ENCODE results near the gene ZNF341. TPM values are rescaled to one million over a fixed set of nuclear protein-coding genes. Genes with fewer than 3 reads are reported as not detected.
"Not testable (repeated sequence)": the region's sequence is repeated elsewhere in the genome, so short reads cannot be mapped to it uniquely, and the experiment has no call there.

Gene ZNF341
- polyA plus RNA-seq, 4 donors = 2.9 to 3.3 (median 3.1) TPM

DNA sequence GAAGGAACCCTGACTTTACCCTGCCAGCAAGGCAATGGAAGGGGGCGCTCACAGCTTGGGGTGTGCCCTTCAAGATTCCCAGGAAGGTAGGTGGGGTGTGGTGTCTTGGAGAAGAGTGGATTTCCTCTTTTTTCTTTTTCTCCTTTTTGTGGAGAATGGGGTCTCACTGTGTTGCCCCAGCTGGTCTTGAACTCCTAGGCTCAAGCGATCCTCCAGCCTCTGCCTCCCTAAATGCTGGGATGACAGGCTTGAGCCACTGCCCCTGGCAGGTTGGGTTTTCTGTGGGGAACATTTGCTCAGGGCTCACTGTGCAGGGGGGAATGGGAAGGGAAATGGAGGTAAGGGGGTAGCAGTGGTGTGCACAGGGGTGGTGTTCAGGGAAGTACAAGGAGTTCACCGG, 4.0 kb upstream of the ZNF341 start:
- no peak for DNase-seq (ENCODE audit: low read depth in 4 of 4, low spot score in 3 of 4)

DNA sequence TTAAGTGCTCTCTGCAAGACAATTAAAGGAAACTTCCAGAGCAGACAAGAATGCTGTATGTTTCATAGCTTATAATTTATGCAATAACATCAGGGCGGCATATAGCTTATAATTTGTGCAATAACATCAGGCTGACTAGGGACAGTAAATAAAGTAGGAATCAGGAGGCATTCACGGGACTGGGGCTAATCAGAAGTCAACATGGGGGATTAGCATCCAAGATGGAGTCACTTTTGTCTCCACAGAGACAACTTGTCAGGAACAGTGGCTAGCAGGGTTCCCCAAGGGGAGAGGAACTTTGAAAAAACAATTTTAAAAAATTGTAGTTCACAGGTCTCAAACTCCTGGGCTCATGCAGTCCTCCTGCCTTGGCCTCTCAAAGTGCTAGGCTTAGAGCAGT, 3.3 kb upstream of the ZNF341 start:
- DNase-seq (ENCODE audit: low read depth in 4 of 4, low spot score in 3 of 4) = no peak

DNA sequence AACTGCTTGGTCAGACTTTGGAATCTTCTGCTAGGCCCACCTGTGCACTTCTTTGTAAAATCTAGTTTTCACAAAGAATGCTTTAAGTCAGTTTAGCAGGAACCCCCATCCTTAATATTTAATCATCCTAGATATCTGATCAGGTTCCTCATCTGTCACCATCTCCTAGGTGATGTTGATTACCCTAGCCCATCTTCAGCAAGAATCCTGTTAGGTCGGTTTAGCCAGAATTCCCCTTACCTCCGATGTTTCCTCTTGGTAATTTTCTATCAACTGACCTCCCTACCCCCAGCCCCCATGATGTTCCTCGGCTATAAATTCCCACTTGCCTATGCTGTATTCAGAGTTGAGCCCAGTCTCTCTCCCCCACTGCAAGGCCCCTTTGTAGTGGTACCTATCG, 2.7 kb upstream of the ZNF341 start:
- DNase-seq (ENCODE audit: low read depth in 4 of 4, low spot score in 3 of 4) = no peak

DNA sequence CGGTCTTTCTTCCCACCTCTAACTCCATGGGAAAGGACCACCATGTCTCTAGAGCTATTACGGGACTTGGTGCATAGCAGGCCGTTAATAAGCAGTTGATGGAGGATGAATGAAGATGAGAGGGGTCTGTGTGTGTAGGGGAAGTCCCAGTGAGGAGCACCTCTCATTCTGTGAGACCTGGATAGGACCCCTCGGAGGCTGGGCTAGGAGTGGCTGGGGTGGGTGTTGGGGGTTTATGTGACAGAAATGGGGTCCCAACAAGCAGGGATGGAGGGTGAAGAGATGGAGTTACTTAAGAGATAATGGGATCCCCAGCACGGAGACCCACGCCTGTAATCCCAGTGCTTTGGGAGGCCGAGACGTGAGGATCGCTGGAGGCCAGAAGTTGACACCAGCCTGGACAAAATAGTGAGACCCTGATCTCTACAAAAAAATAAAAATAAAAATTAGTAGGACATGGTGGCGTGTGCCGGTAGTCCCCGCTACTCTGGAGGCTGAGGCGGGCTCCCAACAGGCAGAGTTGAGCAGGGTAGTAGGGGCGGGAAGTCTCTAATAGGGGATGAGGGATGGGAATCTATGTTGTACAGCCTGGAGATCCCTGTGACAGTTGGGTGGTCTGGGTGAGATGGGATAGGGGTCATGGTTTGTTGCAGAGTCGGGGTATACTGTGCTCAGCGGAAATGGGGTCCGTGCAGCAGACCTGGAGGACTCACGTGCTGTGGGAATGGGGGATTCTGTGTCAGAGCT, 677 bp upstream of the ZNF341 start:
- DNase-seq (ENCODE audit: low read depth in 4 of 4, low spot score in 3 of 4) = no peak

DNA sequence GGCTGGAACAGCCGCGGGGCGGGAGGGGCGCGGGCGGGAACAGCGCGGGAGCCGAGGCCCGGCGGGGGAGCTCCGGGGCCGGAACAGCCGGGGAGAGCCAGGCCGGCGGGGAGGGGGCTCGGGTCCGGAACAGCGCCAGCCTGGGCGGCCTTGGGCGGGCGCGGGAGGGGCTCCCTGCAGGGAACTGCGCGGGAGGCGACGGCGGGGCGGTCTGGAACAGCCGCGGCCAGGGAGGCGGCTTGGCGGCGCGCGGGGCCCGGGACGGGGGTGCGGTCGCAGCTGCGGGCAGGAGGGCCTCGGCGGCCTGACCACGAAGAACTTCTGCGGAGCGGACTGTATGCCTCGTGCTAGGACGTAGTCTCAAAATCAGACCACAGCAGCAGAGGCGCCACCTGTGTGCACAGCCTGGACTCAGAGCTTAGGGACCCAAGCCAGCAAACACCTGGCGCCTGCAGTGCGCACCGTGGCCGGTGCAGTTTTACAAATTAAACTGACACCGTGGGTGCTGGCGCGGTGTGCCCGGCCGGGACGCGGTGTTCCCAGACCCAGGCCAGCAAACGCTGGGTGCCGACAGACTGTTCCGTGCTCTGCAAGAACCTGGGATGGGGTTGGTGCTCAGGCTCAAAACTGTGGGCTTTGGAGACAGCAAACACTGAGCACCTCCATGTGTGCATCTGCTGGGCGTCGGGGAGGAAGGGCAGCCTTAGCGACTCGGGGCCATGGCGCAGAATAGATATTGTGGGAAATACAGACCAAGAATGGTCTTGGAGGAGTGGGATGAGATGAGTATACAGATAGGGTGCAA, 572 bp downstream of the ZNF341 start:
- DNase-seq (ENCODE audit: low read depth in 4 of 4, low spot score in 3 of 4) = peak; percentile 76 to 87 (median 85)

DNA sequence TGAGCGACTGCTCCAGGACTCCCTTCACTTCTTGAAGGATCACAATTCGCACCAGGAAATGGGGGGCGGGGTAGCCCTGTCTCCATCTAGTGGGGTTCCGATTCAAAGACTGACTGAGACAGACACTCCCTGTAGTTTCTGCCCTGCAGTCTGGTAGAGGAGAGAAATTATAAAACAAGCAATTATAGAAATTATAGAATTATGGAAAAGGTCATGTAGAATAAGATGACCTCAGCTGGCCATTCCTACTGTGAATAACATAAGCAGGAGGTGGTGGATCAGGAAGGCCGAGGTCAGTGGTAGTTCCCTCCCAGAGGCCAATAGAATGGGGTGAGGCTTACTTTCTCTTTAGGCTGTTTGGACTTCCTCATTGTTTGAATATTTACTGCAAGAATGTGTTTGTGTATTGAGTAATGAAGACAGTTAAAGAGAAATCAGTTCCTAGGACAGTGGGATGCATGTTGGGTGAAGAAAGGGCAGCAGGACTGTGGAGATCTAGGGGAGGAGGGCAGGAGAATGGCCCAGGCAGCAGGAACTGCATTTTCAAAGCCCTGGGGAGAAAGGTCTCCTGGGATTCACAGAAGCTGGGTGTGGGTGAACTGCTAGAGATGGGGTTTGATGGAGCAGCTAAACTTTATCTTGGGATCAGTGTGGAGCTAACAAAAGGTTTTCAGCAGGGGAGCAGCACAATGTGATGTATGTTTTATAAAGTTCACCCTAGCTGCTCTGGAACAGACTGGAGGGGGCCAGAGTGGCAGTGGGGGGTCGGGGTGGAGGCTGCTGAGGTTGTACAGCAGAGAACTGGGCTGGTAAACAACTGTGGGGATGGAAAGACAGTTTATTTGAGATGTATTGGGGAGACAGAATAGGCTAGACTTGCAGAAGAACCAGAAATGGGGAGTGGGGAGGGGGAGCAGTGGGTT, 2.1 kb downstream of the ZNF341 start:
- DNase-seq (ENCODE audit: low read depth in 4 of 4, low spot score in 3 of 4) = no peak

DNA sequence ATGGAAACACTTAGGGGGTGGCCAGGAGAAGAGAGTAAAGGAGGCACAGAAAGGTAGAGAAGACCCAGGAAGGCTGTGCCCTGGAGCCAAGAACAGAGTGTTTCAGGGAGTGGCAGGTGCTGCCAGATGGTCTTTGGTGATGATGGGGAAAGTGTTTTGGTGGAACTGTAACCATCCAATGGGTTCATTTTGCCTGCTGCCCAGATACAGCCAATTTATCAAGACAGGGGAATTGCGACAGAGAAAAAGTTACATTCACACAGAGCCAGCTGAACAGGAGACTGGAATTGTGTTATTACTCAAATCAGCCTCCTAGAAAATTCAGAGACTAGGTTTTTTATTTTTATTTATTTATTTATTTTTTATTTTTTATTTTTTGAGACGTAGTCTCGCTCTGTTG, 5.2 kb downstream of the ZNF341 start:
- no peak for DNase-seq (ENCODE audit: low read depth in 4 of 4, low spot score in 3 of 4)

DNA sequence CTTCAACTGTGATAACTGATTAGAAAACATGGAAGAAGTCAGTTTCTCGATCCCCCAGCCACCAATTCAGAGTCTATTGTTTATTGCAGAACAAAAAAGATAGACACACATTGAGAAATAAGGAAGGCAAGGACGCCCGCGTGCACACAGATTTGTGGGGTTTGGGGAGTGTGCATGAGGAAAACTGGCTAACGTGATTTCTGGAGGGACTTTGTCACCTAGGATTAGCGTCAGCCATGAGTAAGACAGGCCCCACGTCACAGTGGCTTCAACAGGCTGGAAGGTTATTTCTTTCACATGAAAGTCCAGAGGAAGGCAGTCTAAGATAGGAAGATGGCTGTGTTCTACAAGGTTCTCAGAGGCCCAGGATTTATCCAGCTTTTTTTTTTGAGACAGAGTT, 7.7 kb downstream of the ZNF341 start:
- no peak for DNase-seq (ENCODE audit: low read depth in 4 of 4, low spot score in 3 of 4)

GRCh38 chr20:33740189-33740588, 8.4 kb downstream of the ZNF341 start:
- no peak for DNase-seq (ENCODE audit: low read depth in 4 of 4, low spot score in 3 of 4)

- DNase-seq (ENCODE audit: low read depth in 4 of 4, low spot score in 3 of 4) = no peak
Observed at GRCh38 chr20:33744181-33744580, 12.4 kb downstream of the ZNF341 start.

DNA sequence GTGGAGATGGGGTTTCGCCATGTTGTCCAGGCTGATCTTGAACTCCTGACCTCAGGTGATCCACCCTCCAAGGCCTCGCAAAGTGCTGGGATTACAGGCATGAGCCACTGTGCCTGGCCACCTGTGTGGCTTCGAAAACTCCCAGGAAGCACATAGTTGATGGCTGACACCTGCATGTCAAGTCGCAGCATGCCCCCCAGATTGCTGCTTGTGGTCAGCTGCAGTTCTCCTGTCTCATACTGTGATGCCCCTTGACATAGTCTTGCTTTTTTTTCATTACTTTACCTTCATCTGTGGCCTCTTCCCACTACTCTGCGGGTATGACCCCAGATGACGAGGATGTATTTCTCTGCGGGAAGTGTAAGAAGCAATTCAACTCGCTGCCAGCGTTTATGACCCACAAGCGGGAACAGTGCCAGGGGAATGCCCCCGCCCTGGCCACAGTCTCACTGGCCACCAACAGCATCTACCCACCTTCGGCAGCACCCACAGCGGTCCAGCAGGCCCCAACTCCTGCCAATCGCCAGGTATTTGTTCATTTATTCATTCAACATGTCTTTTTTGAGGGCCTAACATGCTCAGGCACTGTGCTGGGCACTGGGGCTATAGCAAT, 13.1 kb downstream of the ZNF341 start:
- no peak for DNase-seq (ENCODE audit: low read depth in 4 of 4, low spot score in 3 of 4)

GRCh38 chr20:33746325-33746998, 14.7 kb downstream of the ZNF341 start:
- DNase-seq (ENCODE audit: low read depth in 4 of 4, low spot score in 3 of 4) = no peak

GRCh38 chr20:33751775-33752174, 20.0 kb downstream of the ZNF341 start:
- no peak for DNase-seq (ENCODE audit: low read depth in 4 of 4, low spot score in 3 of 4)

- DNase-seq (ENCODE audit: low read depth in 4 of 4, low spot score in 3 of 4) = no peak
Observed at GRCh38 chr20:33753143-33753542, 21.3 kb downstream of the ZNF341 start.

DNA sequence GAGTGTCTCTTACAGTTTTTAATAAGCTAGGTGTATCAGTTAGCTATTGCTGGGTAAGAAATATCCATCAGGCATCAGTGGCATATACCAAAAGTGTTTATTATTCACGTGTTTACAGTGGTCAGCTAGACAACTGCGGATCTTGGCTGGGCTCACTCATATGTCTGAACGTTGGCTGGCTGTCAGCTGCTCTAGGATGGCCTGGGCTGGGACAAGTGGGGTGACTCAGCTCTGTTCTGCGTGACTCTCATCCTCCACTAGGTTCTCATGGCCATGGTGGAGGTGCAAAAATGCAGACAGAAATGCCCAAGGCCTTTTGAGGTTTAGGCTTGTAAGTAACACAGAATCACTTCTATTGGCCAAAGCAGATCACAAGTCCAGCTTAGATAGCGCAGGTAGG, 22.0 kb downstream of the ZNF341 start:
- DNase-seq (ENCODE audit: low read depth in 4 of 4, low spot score in 3 of 4) = no peak

GRCh38 chr20:33755936-33756490, 24.2 kb downstream of the ZNF341 start:
- not testable (repeated sequence) for DNase-seq (ENCODE audit: low read depth in 4 of 4, low spot score in 3 of 4)

GRCh38 chr20:33757046-33757445, 25.2 kb downstream of the ZNF341 start:
- no peak for DNase-seq (ENCODE audit: low read depth in 4 of 4, low spot score in 3 of 4)

GRCh38 chr20:33757458-33757857, 25.7 kb downstream of the ZNF341 start:
- no peak for DNase-seq (ENCODE audit: low read depth in 4 of 4, low spot score in 3 of 4)

DNA sequence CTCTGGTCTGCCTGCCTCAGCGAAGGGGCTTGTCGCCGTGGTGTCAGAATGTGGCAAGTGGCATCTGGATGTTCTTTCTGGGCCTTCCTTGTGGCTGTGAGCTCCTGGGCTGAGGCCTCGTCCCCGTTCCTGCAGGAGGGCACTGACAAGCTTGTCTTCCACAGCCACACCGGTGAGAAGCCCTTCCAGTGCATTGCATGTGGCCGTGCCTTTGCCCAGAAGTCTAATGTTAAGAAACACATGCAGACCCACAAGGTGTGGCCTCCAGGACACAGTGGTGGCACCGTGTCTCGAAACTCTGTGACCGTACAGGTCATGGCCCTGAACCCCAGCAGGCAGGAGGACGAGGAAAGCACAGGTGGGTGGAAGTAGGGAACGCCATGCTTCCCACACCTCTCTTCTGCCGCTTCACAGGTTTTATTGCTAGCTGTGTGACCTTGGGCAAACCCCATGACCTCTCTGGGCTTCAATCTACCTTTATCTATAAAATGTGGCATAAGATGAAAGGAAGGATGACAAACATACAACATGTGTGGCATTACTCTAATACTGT, 30.0 kb downstream of the ZNF341 start:
- DNase-seq (ENCODE audit: low read depth in 4 of 4, low spot score in 3 of 4) = no peak
